Thoracic aorta (tissue), 2 donors: ENCODE measurements around the gene AKNA. TPM values are rescaled to one million over a fixed set of nuclear protein-coding genes. Genes with fewer than 3 reads are reported as not detected.
"Not testable (repeated sequence)": the region's sequence is repeated elsewhere in the genome, so short reads cannot be mapped to it uniquely, and the experiment has no call there.

ENCODE experiments used
- ATAC-seq: fragments of 150-250 bp; one replicate; pipeline ENCODE4 v1.8.0; 2017; ENCODE audit warnings: low read depth; ENCODE audit not compliant: insufficient number of reproducible peaks, low FRiP score
- DNase-seq: peaks from one replicate; pipeline ENCODE4 v3.0.0-alpha.2; 2020; ENCODE audit warnings: low spot score
- H3K27ac ChIP-seq, 2 donors: fragments of 200-600 bp; sonication (generic); 1 replicate in 1 of 2; 2 replicates in 1 of 2; pipeline ENCODE4 v1.5.1; 2016; ENCODE audit warnings: mild to moderate bottlenecking in 2 of 2, moderate library complexity in 2 of 2
- H3K27me3 ChIP-seq: fragments of 200-600 bp; sonication (generic); replicated peaks from 2 replicates; pipeline ENCODE4 v1.6.0; 2016; ENCODE audit warnings: mild to moderate bottlenecking; ENCODE audit not compliant: insufficient read depth
- H3K36me3 ChIP-seq: fragments of 200-600 bp; sonication (generic); one replicate; pipeline ENCODE4 v1.5.1; 2016
- H3K4me1 ChIP-seq, 2 donors: fragments of 200-600 bp; sonication (generic); 1 replicate in 1 of 2; 2 replicates in 1 of 2; pipeline versions ENCODE4 v1.5.1 to v1.6.0; 2016; ENCODE audit warnings: low read depth in 2 of 2, mild to moderate bottlenecking in 1 of 2; ENCODE audit not compliant: control insufficient read depth in 1 of 2
- H3K4me3 ChIP-seq: fragments of 200-600 bp; sonication (generic); 2 replicates; pipeline ENCODE4 v1.5.1; 2016; ENCODE audit warnings: mild to moderate bottlenecking
- H3K9me3 ChIP-seq: fragments of 200-600 bp; sonication (generic); 2 replicates; pipeline ENCODE4 v1.5.1; 2016
- CTCF ChIP-seq: fragments of 200-600 bp; sonication (generic); IDR thresholded peaks from one replicate; pipeline ENCODE4 v1.5.1; 2019; ENCODE audit warnings: antibody characterized with exemption
- total RNA-seq, 2 donors: library from RNA; depleted of rRNA; stranded (reverse); fragments of >200 nt; gene quantifications; one replicate each; pipeline versions ENCODE4 v1.1.0 to v1.2.3, GENCODE V29; 2016

Gene AKNA
- total RNA-seq, 2 donors from 2014 or later = 34.8 to 68.5 TPM

DNA sequence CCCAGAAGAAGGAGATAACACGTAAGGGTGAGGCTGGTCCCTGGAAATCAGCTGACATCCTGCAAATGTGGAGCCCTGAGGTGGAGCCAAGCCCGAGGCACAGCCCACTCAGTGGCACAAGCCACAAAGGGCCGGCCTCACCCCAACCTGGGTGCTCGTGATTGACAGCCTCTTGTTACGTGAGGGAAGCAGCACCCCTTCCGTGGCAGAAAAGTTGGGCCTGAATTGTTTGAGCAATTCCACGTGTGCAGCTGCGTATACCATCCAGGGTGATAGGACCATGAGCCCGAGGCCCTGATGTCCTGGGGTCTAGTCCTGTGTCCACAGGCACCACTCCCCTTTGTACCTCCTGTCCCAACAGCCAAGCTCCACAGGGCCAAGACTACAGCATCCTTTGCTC is 53.3 kb downstream of the AKNA start:
- no peak overlapping the region for H3K27ac ChIP-seq
- DNase-seq (no peak), ATAC-seq (no peak)
- no peak overlapping the region for H3K4me3 ChIP-seq
- H3K4me1 ChIP-seq = no peaks in the 10 kb centered on the region
- no peak for TF ChIP-seq CTCF
- peaks cover 29% of the 10 kb centered on the region for H3K36me3 ChIP-seq
- H3K27me3 ChIP-seq = no peaks in the 10 kb centered on the region
- H3K9me3 ChIP-seq = no peaks in the 10 kb centered on the region

DNA sequence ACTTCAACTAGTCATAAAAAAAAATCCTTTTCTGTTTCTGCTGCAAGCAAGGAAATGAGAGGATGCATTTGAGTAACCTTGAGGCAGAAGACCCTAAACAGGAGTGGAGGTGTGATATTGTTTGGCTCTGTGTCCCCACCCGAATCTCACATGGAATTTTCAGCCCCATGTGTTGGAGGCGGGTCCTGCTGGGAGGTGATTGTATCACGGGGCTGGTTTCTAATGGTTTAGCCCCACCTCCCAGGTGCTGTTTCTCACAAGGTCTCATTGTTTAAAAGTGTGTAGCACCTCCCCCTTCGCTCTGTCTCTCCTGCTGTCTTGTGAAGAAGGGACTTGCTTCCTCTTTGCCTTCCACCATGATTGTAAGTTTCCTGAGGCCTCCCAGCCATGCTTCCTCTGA is 54.1 kb downstream of the AKNA start:
- DNase-seq, H3K9me3 ChIP-seq, H3K27me3 ChIP-seq, H3K4me3 ChIP-seq, H3K27ac ChIP-seq, ATAC-seq, H3K4me1 ChIP-seq: not testable (repeated sequence)
- H3K36me3 ChIP-seq = peaks cover 24% of the 10 kb centered on the region

DNA sequence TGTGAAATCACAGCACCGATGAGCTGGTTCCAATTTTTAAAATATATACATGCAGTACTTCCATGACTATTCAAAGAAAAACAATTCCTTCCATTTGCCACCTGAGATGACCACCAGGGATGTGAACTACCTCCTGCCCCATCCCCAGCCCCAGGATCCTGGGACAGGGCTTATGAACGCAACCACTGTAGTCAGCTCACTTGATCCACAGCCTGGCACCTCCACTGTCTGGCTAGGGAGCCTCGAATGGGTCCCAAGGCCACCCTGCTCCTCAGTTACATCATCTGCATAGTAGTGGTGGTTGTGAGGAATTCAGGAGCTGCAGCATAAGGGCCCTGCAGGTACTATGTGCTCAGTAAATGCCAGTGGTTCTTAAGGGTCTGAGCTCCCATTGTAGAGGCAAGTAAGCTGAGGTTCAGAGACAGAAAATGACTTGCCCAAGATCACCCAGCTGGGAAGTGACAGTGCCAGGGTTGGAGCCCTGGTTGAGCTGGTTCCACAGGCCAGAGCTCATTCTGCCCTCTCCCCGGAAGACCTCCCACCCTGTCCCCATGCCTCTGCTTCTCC is 55.2 kb downstream of the AKNA start:
- H3K4me1 ChIP-seq, DNase-seq, ATAC-seq, H3K9me3 ChIP-seq, H3K27ac ChIP-seq, H3K4me3 ChIP-seq, H3K27me3 ChIP-seq: not testable (repeated sequence)
- H3K36me3 ChIP-seq = peaks cover 17% of the 10 kb centered on the region

- H3K4me1 ChIP-seq, ATAC-seq, H3K9me3 ChIP-seq, DNase-seq, H3K27me3 ChIP-seq, H3K36me3 ChIP-seq, H3K4me3 ChIP-seq, H3K27ac ChIP-seq: not testable (repeated sequence)
Measured at GRCh38 chr9:114331229-114332195, 56.3 kb downstream of the AKNA start.

GRCh38 chr9:114330636-114331035 is 57.1 kb downstream of the AKNA start:
- ATAC-seq (no peak), DNase-seq (no peak)
- no peak for TF ChIP-seq CTCF
- Histone ChIP-seq H3K27me3 (no peaks in the 10 kb centered on the region), H3K4me1 (no peaks in the 10 kb centered on the region), H3K36me3 (peaks cover 5% of the 10 kb centered on the region), H3K27ac (no peak overlapping the region), H3K9me3 (no peaks in the 10 kb centered on the region), H3K4me3 (no peak overlapping the region)

DNA sequence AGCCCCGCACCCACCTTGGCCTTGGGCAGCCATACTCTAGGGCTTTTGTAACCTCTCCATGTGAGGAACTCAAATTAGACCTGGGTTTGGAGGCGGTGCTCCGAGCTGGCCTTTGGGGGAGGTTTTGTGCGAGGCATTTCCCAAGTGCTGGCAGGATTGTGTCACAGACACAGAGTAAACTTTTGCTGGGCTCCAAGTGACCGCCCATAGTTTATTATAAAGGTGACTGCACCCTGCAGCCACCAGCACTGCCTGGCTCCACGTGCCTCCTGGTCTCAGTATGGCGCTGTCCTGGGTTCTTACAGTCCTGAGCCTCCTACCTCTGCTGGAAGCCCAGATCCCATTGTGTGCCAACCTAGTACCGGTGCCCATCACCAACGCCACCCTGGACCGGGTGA is 58.2 kb downstream of the AKNA start, which contains the start of gene ORM2:
Gene ORM2 (plus strand): TSS at position 245 of the 398 bp plus-strand sequence. CDS start 36 bp downstream, at position 281.
- H3K9me3 ChIP-seq, ATAC-seq, H3K27ac ChIP-seq, H3K36me3 ChIP-seq, H3K27me3 ChIP-seq, H3K4me1 ChIP-seq, H3K4me3 ChIP-seq, DNase-seq: not testable (repeated sequence)

DNA sequence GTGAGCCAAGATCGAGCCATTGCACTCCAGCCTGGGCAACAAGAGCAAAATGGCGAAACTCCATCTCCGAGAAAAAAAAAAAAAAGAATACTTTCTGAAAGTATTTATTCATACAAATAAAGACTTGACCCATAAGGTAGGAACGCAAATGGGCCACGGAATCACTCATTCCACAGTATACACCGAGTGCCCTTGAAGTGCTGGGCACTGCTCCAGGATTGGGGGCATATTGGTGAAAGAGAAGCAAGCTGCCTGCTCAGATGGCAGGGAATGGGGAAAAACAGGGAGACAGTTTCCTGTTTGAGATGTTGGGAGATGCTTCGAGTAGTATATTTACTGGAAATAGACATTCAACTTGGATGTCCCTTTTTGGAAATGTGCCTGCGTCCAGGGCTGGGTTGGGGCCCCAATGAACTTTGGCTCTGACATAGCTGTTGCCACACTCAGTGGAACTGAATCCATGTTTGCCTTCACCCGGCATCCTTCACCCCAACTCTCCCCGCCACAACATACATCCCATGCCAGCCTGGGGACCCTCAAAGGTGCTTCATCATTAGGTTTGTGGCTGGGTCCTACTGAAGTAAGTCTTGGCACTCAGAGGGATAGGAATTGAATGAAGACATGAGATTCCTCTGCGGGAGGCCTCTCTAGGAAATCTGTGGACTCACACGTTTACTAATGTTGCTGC is 58.7 kb downstream of the AKNA start:
- H3K4me1 ChIP-seq, H3K27ac ChIP-seq, H3K27me3 ChIP-seq, H3K4me3 ChIP-seq, H3K9me3 ChIP-seq, ATAC-seq, DNase-seq, H3K36me3 ChIP-seq: not testable (repeated sequence)

GRCh38 chr9:114328357-114328820 is 59.4 kb downstream of the AKNA start:
- not testable (repeated sequence) for H3K9me3 ChIP-seq, ATAC-seq, H3K4me3 ChIP-seq, H3K27ac ChIP-seq, DNase-seq, H3K4me1 ChIP-seq, H3K27me3 ChIP-seq, H3K36me3 ChIP-seq
